Measurements from ENCODE around the gene OR8B4.

Gene OR8B4

GRCh38 chr11:124424384-124424921 lies at the start of gene OR8B4:
OR8B4 (minus strand) TSS chr11:124424871; CDS start chr11:124424871, 0 bp downstream.
- H3K4me3 ChIP-seq (ENCODE audit: low read length, poor library complexity, severe bottlenecking) = no peak within 1 kb of the TSS
- no peaks in the 10 kb centered on the region for H3K79me2 ChIP-seq (ENCODE audit: insufficient read depth, low read length)
- H3K9me3 ChIP-seq (ENCODE audit: insufficient read depth, low read depth, low read length) = no peaks in the 10 kb centered on the region
- no peaks in the 10 kb centered on the region for H3F3A ChIP-seq (ENCODE audit: low read depth)
- no peaks in the 10 kb centered on the region for H3K36me3 ChIP-seq (ENCODE audit: insufficient read depth, low read length)
- H2AFZ ChIP-seq (ENCODE audit: low read length) = no peak within 1 kb of the TSS
- H3K4me1 ChIP-seq (ENCODE audit: insufficient read depth, low read length, poor library complexity, severe bottlenecking) = no peaks in the 10 kb centered on the region
- no peaks in the 10 kb centered on the region for H4K20me1 ChIP-seq (ENCODE audit: insufficient read depth, low read length, poor library complexity, severe bottlenecking)
- no peak for TF ChIP-seq EZH2phosphoT487 (IDR thresholded peaks at IDR 0.05; ENCODE audit: borderline replicate concordance)
- no peak for TF ChIP-seq CTCF (conservative IDR thresholded peaks at IDR 0.05; ENCODE audit: low read length)
- H3K9ac ChIP-seq (ENCODE audit: low read depth, low read length, poor library complexity, severe bottlenecking) = no peak within 1 kb of the TSS
- H3K9me2 ChIP-seq (replicated peaks; ENCODE audit: low read depth, low read length) = no peaks in the 10 kb centered on the region
- H3K27me3 ChIP-seq (ENCODE audit: insufficient read depth, low read length, poor library complexity, severe bottlenecking) = no peaks in the 10 kb centered on the region
- no peak within 1 kb of the TSS for H3K4me2 ChIP-seq (ENCODE audit: low read depth, low read length, poor library complexity, severe bottlenecking)

GRCh38 chr11:124474079-124474478 lies 49.4 kb upstream of the OR8B4 start:
- TF ChIP-seq EZH2phosphoT487 (IDR thresholded peaks at IDR 0.05; ENCODE audit: borderline replicate concordance) (no peak), CTCF (conservative IDR thresholded peaks at IDR 0.05; ENCODE audit: low read length) (no peak)
- H3K36me3 ChIP-seq (ENCODE audit: insufficient read depth, low read length) = no peaks in the 10 kb centered on the region
- H3K9me3 ChIP-seq (ENCODE audit: insufficient read depth, low read depth, low read length) = no peaks in the 10 kb centered on the region
- no peak overlapping the region for H2AFZ ChIP-seq (ENCODE audit: low read length)
- H3K27me3 ChIP-seq (ENCODE audit: insufficient read depth, low read length, poor library complexity, severe bottlenecking) = no peaks in the 10 kb centered on the region
- H3K4me1 ChIP-seq (ENCODE audit: insufficient read depth, low read length, poor library complexity, severe bottlenecking) = no peaks in the 10 kb centered on the region
- H3K79me2 ChIP-seq (ENCODE audit: insufficient read depth, low read length) = no peaks in the 10 kb centered on the region
- H3F3A ChIP-seq (ENCODE audit: low read depth) = no peaks in the 10 kb centered on the region
- H3K9me2 ChIP-seq (replicated peaks; ENCODE audit: low read depth, low read length) = no peaks in the 10 kb centered on the region
- no peak overlapping the region for H3K4me2 ChIP-seq (ENCODE audit: low read depth, low read length, poor library complexity, severe bottlenecking)
- no peak overlapping the region for H3K9ac ChIP-seq (ENCODE audit: low read depth, low read length, poor library complexity, severe bottlenecking)
- no peaks in the 10 kb centered on the region for H4K20me1 ChIP-seq (ENCODE audit: insufficient read depth, low read length, poor library complexity, severe bottlenecking)
- no peak overlapping the region for H3K4me3 ChIP-seq (ENCODE audit: low read length, poor library complexity, severe bottlenecking)

- Histone ChIP-seq H3K4me2 (ENCODE audit: low read depth, low read length, poor library complexity, severe bottlenecking) (no peak overlapping the region), H3K79me2 (ENCODE audit: insufficient read depth, low read length) (no peaks in the 10 kb centered on the region), H2AFZ (ENCODE audit: low read length) (no peak overlapping the region), H4K20me1 (ENCODE audit: insufficient read depth, low read length, poor library complexity, severe bottlenecking) (no peaks in the 10 kb centered on the region), H3K4me1 (ENCODE audit: insufficient read depth, low read length, poor library complexity, severe bottlenecking) (no peaks in the 10 kb centered on the region), H3K27me3 (ENCODE audit: insufficient read depth, low read length, poor library complexity, severe bottlenecking) (no peaks in the 10 kb centered on the region), H3K9ac (ENCODE audit: low read depth, low read length, poor library complexity, severe bottlenecking) (no peak overlapping the region), H3K4me3 (ENCODE audit: low read length, poor library complexity, severe bottlenecking) (no peak overlapping the region), H3F3A (ENCODE audit: low read depth) (no peaks in the 10 kb centered on the region), H3K36me3 (ENCODE audit: insufficient read depth, low read length) (no peaks in the 10 kb centered on the region), H3K9me2 (replicated peaks; ENCODE audit: low read depth, low read length) (no peaks in the 10 kb centered on the region), H3K9me3 (ENCODE audit: insufficient read depth, low read depth, low read length) (no peaks in the 10 kb centered on the region)
- TF ChIP-seq CTCF (conservative IDR thresholded peaks at IDR 0.05; ENCODE audit: low read length) = no peak
- TF ChIP-seq EZH2phosphoT487 (IDR thresholded peaks at IDR 0.05; ENCODE audit: borderline replicate concordance) = no peak
Observed at GRCh38 chr11:124473476-124473875, 48.8 kb upstream of the OR8B4 start.

All from Loucy (cell line).